Lung (tissue), 12 donors: ENCODE measurements around the gene SLC35F5. TPM values are rescaled to one million over a fixed set of nuclear protein-coding genes. Genes with fewer than 3 reads are reported as not detected.

Experiments used
- ATAC-seq: fragments of 200-7000 bp; cut with Tn5 transposase; one replicate; pipeline ENCODE4 v1.9.1; 2020; ENCODE audit warnings: moderate number of reproducible peaks; ENCODE audit not compliant: insufficient read depth, low FRiP score
- DNase-seq, 3 donors: peaks; one replicate each; pipeline ENCODE4 v3.0.0-alpha.2; 2013 to 2017
- H3K27ac ChIP-seq, 2 donors: one replicate each; pipeline ENCODE4 v1.5.1; 2013; ENCODE audit warnings: mild to moderate bottlenecking in 2 of 2, moderate library complexity in 2 of 2, control low read depth in 1 of 2, inconsistent platforms in 1 of 2, low read depth in 1 of 2, low read length in 1 of 2
- H3K27me3 ChIP-seq, 3 donors: one replicate each; pipeline ENCODE4 v1.5.1; 2013; ENCODE audit warnings: low read length in 2 of 3; ENCODE audit not compliant: control insufficient read depth in 3 of 3, insufficient read depth in 3 of 3
- H3K36me3 ChIP-seq, 4 donors: one replicate each; pipeline ENCODE4 v1.5.1; 2013; ENCODE audit warnings: low read length in 4 of 4, mild to moderate bottlenecking in 1 of 4, moderate library complexity in 1 of 4; ENCODE audit not compliant: control insufficient read depth in 4 of 4, insufficient read depth in 4 of 4
- H3K4me1 ChIP-seq, 5 donors: one replicate each; pipeline ENCODE4 v1.5.1; 2013; ENCODE audit warnings: low read length in 5 of 5, mild to moderate bottlenecking in 2 of 5, moderate library complexity in 1 of 5; ENCODE audit not compliant: control insufficient read depth in 5 of 5, insufficient read depth in 5 of 5
- H3K4me3 ChIP-seq: one replicate; pipeline ENCODE4 v1.5.1; 2013; ENCODE audit warnings: mild to moderate bottlenecking, control low read depth, moderate library complexity
- H3K9ac ChIP-seq, 2 donors: one replicate each; pipeline ENCODE4 v1.5.1; 2013; ENCODE audit warnings: low read length in 2 of 2, control low read depth in 1 of 2; ENCODE audit not compliant: insufficient read depth in 1 of 2
- H3K9me3 ChIP-seq, 4 donors: one replicate each; pipeline ENCODE4 v1.5.1; 2013; ENCODE audit warnings: low read length in 3 of 4, mild to moderate bottlenecking in 1 of 4, moderate library complexity in 1 of 4; ENCODE audit not compliant: control insufficient read depth in 4 of 4, insufficient read depth in 3 of 4
- CTCF ChIP-seq: IDR thresholded peaks from 2 replicates; pipeline ENCODE4 v1.5.1; 2012; ENCODE audit warnings: mild to moderate bottlenecking; ENCODE audit errors: control extremely low read depth, extremely low read depth
- WGBS, 2 donors: extraction: QIAGEN DNeasy Blood & Tissue Kit; methylation state at CpG; one replicate each; pipeline ENCODE4 v1.1.7; 2013; 5-methylcytosine and 5-hydroxymethylcytosine counted together
- polyA plus RNA-seq, 2 donors: library from polyadenylated mRNA; stranded (reverse); fragments of 200-250 nt; gene quantifications; one replicate each; pipeline ENCODE4 v1.2.1, GENCODE V29; 2013
- total RNA-seq, 2 donors: library from RNA; depleted of rRNA in 1 of 2; stranded (reverse); fragments of >200 nt in 1 of 2; gene quantifications; one replicate each; pipeline ENCODE4 v1.2.1, GENCODE V29; 2014 to 2021
- donor health status: control.
- donor health status: control.
- donor health status: Bipolar disorder and iron deficiency.
- donor health status: healthy.
- donor health status: DM: yes; HTN: yes; CAD: no.

SLC35F5 gene
- total and polyA plus RNA-seq, 4 donors: 17.8 to 216 (median 37.9) TPM

DNA sequence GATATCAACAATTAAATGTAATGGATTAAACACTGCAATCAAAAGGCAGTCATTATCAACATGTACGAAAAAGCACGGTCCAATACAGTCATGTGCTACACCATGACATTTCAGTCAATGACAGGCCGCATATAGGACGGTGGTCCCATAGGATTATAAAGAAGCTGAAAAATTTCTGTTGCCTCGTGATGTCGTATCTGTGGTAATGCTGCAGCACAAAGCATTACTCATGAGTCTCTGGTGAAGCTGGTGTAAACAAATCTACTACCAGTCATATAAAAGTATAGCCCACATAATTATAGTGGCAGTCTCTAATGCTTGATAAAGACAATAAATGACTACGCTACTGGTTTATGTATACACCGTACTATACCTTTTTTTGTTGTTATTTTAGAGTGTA, 71.0 kb downstream of the SLC35F5 start:
- no peak for DNase-seq
- ATAC-seq: no peak
- no peaks in the 10 kb centered on the region for H3K27me3 ChIP-seq
- no peak overlapping the region for H3K4me3 ChIP-seq
- no peaks in the 10 kb centered on the region for H3K36me3 ChIP-seq
- no peak overlapping the region for H3K27ac ChIP-seq
- TF ChIP-seq CTCF: no peak
- WGBS, 2 donors: 88 to 92% methylated on average over 8 of the region's 8 CpGs
- no peaks in the 10 kb centered on the region for H3K4me1 ChIP-seq
- peaks cover 0 to 3% (median 0%) of the 10 kb centered on the region in 4 donors for H3K9me3 ChIP-seq
- H3K9ac ChIP-seq: no peak overlapping the region

GRCh38 chr2:113679457-113679856, 77.0 kb downstream of the SLC35F5 start:
- TF ChIP-seq CTCF: no peak
- H3K4me3 ChIP-seq: no peak overlapping the region
- WGBS, 2 donors: 88 to 92% methylated on average over 8 of the region's 8 CpGs
- H3K9ac ChIP-seq: no peak overlapping the region
- no peak overlapping the region for H3K27ac ChIP-seq
- no peak for DNase-seq
- H3K9me3 ChIP-seq: peaks cover 0 to 3% (median 0%) of the 10 kb centered on the region in 4 donors
- no peak for ATAC-seq
- H3K27me3 ChIP-seq: no peaks in the 10 kb centered on the region
- no peaks in the 10 kb centered on the region for H3K36me3 ChIP-seq
- no peaks in the 10 kb centered on the region for H3K4me1 ChIP-seq

DNA sequence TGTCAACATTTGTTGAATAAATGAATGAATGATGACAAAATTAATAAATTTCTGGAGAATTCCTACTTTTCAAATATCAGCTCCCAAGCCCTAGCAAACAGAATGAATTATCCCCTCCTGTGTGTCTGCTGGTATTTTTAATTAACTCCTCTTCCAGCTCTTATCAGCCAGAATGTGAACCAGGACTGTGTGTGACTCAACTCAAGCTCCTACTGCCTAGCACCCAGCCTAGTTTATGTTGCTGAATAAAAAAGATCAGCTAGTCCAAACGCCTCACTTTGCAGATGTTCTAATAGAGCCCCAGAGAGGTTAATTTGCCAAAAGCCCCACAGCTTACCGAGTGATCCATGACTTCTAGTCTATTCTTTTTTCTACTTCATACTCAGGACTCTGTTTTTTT, 79.1 kb downstream of the SLC35F5 start:
- no peak overlapping the region for H3K4me3 ChIP-seq
- no peak overlapping the region for H3K9ac ChIP-seq
- no peak overlapping the region for H3K27ac ChIP-seq
- no peak for TF ChIP-seq CTCF
- DNase-seq (no peak), ATAC-seq (no peak)
- peaks cover 0 to 3% (median 0%) of the 10 kb centered on the region in 4 donors for H3K9me3 ChIP-seq
- no peaks in the 10 kb centered on the region for H3K27me3 ChIP-seq
- no peaks in the 10 kb centered on the region for H3K36me3 ChIP-seq
- WGBS, 2 donors: 83 to 91% methylated on average over 2 of the region's 2 CpGs
- no peaks in the 10 kb centered on the region for H3K4me1 ChIP-seq

DNA sequence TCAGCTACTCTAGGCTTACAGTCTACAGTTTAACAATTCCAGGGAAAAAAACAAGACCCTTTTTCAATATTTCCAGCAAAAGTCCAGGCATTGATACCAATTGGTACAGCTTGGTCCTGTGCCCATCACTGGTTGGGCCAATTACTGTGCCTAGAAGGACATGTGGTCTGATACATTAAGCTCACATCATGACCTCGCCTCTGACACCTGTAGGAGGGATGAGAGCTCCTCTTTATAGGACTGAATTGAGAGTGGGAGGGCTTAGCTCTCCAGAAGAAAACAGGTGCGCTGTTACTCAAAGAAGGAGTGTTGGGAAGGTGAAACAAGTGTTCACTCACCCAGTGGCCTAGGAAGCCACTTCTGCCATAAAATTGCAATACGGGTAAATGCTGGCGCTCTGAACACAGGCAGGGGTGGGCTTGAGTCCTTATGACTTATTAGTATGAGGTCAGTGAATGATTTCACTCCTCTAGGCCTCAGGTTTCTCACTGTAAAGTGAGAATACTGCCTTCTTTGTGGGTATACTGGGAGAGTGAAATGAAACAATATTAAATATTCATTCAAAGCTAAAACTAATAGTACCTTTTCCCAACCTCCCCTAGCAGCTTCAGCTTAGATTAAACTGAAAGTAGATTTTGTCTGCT, 79.7 kb downstream of the SLC35F5 start:
- ATAC-seq (no peak), DNase-seq (no peak)
- no peak overlapping the region for H3K4me3 ChIP-seq
- TF ChIP-seq CTCF: no peak
- no peaks in the 10 kb centered on the region for H3K27me3 ChIP-seq
- WGBS, 2 donors: 96 to 97% methylated on average over 4 of the region's 4 CpGs
- H3K9me3 ChIP-seq: peaks cover 0 to 2% (median 0%) of the 10 kb centered on the region in 4 donors
- H3K36me3 ChIP-seq: no peaks in the 10 kb centered on the region
- H3K9ac ChIP-seq: no peak overlapping the region
- no peak overlapping the region for H3K27ac ChIP-seq
- no peaks in the 10 kb centered on the region for H3K4me1 ChIP-seq
